SKM-1 treated with dmso at 0.1 percent for 144 hours (cell line): ENCODE measurements around the gene CD163L1.
"Not testable (repeated sequence)": the region's sequence is repeated elsewhere in the genome, so short reads cannot be mapped to it uniquely, and the experiment has no call there.

Source experiments
- DNase-seq: peaks from one replicate; lab custom pipeline; 2025; ENCODE audit not compliant: unreplicated experiment; lab: John Stamatoyannopoulos, UW

Gene CD163L1

DNA sequence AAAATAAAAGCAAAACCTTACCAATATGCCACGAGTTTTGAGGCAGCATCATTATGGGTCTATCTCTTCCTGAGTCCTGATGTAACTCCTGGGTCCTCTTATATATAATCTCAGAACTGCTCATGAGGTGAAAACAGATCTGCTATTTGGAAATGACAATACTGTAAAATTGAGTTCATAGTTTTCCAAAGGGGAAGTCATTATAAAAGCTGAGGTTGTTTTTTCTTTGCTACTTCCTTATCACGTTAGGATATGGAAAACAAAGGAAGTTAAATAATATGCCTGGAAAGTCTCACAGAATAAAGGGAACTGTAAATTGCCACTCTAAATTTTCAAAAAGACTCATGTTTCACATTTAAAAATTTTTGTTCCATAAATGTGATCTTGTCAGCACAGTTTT, at the start of gene CD163L1:
TSS of gene CD163L1 (minus strand) at position 78 of the 400 bp plus-strand sequence. CDS start at position 52, 26 bp downstream.
- peak; percentile 1 for DNase-seq

DNA sequence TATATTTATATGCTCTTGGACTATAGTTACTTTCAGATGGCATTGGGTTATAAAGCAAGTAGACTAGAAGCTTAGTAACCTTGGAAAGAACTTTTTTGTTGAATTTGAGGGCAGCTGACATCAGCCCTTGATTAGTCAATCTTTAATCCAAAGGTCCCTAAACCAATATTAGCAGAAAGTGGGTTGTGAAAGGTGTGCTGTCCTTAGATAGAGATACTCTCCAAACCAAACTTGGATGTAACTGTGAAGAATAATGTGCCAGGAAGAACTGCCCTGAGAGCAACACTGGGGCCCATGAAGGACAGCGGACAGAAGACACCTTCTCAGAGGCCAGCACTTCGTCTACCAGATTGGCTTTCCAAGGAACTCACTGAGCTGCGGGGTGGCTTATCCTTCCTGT, 49.1 kb upstream of the CD163L1 start:
- DNase-seq: no peak

DNA sequence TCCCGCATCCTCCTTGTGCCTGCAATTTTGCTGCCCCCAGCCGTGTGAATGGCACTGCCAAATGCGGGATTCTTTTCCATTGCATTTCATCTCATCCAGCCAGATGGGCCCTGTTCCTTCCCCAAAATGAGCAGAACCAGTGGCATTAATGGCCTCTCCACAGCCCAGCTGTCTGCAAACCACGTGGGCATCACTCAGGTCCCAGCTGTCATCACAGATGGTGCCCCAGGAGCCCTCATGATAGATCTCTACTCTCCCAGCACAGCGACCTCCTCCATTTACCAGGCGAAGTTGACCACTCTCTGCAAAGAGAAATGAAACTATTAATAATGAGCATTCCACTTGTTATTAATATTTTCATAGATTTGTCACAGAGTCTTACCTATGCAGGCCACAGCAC, 42.6 kb upstream of the CD163L1 start:
- no peak for DNase-seq

DNA sequence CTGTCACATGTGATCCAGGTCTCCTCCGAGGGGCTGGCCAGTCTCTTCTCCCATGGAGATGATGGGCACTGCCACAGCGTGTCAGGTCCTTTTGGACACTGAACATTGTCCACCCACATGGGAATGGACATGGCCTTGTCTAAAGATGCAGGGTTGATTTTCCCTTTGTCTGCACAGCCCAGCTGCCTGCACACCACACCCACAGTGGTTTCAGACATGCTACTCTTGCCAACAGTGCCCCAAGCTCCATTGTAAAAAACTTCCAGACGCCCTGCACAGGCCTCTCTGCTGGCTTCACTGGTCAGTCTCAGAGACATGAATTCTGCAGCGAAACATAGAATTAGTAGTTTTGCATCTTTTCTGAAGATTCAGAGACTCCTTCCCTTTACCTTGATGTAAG, 41.1 kb upstream of the CD163L1 start:
- no peak for DNase-seq

DNA sequence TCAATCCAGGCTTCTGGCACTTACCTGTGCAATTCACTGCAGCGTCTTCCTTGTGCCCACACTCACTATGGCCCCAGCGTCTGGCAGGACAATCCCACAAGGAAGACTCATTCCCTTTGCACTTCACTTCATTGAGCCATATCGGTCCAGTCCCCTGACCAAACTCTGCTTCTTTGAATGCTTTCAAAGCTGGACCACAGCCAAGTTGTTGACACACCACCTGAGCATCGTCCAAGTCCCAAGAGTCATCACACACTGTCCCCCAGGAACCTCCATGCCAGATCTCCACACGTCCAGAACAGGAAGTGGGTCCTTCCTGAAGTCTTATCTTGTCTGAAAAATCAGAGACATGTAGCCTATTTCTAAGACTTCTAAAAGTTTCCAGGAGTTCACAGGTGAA, 39.4 kb upstream of the CD163L1 start:
- DNase-seq: no peak

DNA sequence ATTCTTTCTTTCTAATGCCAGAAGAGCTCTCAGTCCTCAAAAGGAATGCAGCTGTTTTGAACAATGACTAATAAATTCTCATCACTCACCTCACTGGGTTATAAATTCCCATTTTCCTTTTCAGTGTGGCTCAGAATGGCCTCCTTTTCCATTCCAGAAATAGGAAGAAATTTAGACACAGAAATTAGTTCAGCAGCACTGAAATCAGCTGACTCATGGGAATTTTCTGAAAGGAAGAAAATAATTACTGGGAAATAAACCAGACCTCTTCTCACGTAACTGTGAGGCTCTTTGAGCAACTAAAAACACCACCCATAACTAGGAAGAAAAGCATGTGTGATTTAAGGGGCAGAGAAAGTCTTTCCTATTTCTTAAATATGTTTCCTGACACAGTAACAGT, 35.8 kb upstream of the CD163L1 start:
- DNase-seq: no peak

DNA sequence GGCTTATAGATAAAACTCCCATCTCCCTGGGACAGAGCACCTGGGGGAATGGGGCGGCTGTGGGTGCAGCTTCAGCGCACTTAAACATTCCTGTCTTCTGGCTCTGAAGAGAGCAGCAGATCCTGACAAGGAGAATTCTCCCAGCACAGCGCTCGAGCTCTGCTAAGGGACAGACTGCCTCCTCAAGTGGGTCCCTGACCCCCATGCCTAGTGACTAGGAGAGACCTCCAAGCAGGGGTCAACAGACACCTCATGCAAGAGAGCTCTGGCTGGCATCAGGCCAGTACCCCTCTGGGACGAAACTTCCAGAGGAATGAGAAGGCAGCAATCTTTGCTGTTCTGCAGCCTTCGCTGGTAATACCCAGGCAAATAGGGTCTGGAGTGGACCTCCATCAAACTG, 28.1 kb upstream of the CD163L1 start:
- no peak for DNase-seq

DNA sequence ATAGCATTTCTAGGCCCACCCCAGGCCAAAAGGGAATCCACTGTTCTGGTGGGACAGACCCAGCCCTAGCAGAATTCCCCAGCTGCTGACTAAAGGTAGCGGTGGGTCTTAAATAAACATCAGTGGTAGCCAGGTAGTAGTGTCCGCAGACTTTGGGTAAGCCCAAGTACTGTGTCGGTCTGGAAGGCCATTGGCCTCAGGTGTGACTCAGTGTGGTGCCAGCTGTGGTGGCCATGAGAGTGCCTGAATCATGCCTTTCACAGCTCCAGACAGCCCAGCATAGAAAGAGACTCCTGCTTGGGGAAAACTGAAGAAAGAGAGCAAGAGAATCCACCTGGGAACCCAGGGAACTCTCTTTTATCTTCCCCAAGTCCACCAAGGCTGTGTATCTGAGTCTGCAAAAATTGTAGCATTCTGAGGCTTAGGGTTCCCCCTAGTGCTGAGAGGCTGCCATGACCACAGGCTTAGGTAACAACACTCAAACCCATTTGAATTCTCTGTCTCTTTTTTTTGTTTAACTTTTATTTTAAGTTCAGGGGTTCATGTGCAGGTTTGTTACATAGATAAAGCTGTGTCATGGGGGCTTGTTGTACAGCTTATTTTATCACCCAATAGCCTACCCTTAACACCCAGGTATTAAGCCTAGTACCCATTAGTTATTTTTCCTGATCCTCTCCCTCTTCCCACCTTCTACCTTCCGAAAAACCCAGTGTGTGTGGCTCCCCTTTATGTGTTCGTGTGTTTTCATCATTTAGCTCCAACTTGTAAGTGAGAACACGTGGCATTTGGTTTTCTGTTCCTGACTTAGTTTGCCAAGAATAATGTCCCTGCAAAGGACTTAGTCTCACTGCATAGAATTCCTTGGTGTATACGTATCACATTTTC, 16.7 kb upstream of the CD163L1 start:
- DNase-seq: peak; percentile 41

DNA sequence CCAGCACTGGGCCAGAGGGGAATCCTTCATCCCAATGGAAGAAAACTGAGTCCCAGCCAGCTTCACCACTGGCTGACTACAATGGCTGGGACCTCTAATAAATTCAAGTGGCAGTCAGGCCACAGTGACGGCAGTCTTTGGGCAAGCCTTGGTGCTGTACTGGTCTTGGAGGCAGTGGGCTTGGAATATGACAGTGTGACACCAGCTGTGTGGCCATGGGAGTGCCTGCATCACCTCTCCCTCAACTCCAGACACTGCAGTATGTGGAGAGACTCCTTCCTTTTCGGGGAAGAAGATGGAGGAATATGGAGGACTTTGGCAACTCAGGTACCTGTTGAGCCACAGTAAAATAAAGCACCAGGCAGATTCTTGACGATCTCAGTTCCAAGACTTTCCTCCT, 16.0 kb upstream of the CD163L1 start:
- no peak for DNase-seq

DNA sequence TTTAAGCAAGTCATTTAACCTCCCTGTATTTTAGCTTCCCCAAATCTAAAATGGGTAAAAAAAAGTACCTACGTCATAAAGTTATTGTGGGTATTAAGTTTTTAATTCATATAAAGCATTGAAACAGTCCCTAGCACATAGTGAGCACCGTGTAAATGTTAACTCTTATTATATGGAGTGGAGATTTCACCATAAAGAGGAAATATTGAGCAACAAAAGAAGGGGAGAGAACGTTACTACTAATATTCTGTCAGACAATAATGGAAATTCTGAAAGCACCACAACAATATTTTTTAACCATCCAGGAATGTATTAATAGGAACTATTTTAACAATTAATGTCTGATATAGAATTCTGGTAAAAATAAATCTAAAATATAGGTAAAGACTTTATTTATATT, 7.8 kb upstream of the CD163L1 start:
- DNase-seq: no peak

DNA sequence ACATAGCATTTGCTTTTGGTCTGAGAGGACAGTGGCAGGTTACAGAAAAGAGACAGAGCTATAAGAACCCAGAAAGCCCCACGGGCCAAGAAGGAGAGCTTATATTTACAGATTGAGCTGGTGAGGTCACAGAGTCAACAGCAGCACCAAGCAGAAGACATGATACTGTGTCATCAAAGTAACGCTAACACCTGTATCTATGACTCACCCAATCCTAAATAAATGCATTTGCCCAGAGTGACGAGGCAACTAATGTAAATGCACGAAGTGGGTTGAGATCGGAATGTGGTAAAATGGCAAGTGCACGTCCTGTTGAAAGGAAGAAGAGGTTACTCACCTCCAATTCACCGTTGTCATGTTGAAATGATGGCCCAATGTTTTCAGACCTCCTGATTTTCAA, 6.7 kb upstream of the CD163L1 start:
- no peak for DNase-seq

DNA sequence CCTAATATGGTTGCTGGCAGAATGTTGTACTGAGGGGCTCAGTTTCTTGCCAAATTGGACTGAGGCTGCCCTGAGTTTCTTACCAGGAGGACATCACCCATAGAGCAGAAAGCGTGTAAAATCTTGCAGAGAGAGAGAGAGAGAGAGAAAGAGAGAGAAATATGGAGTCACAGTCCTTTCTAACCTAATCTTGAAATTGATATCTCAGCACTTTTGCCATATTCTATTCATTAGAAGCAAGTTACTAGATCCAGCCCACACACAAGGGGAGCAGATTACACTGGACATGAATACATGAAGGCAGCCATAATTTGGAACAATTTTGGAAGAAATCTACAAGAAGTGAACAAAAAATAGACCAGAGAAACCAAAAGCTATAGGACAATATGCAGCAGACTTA, 4.1 kb upstream of the CD163L1 start:
- DNase-seq: no peak

DNA sequence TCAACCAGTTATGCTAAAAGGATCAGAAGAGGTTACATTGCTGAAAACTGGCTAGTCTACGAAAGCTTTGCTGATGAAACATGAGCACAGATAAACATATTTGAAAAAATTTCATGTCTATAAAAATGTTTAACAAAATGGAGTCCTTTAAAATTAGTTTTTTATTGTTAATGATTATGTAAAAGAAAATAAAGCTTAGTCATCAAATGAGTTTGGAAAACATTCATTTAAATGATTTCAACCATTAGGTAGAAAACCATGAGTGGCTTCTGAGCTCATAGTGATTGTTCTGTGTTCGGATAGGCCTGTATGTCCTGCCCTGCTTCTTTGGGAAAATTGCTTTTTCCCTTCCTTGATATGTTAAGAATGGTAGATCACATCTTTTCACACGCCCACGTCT, 584 bp upstream of the CD163L1 start:
- no peak for DNase-seq

DNA sequence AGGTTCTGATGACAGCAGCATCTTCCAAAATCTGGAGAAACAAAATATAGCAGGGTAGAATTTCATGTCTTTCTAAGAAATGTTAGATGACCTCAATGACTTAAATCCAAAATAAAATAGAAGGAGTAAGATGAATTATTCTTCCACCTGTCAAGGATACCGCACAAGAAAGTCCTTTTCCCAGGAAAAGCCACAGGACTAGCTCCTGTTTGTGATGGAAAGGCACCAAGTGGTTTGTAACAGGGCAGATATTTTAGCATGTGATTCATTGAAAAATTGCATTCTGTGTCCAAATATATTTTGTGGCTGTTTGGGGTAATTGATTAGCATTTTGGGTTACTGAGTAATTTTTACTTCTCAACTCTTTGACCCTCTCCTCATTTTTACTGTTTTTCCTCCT, 2.7 kb downstream of the CD163L1 start:
- DNase-seq: no peak

DNA sequence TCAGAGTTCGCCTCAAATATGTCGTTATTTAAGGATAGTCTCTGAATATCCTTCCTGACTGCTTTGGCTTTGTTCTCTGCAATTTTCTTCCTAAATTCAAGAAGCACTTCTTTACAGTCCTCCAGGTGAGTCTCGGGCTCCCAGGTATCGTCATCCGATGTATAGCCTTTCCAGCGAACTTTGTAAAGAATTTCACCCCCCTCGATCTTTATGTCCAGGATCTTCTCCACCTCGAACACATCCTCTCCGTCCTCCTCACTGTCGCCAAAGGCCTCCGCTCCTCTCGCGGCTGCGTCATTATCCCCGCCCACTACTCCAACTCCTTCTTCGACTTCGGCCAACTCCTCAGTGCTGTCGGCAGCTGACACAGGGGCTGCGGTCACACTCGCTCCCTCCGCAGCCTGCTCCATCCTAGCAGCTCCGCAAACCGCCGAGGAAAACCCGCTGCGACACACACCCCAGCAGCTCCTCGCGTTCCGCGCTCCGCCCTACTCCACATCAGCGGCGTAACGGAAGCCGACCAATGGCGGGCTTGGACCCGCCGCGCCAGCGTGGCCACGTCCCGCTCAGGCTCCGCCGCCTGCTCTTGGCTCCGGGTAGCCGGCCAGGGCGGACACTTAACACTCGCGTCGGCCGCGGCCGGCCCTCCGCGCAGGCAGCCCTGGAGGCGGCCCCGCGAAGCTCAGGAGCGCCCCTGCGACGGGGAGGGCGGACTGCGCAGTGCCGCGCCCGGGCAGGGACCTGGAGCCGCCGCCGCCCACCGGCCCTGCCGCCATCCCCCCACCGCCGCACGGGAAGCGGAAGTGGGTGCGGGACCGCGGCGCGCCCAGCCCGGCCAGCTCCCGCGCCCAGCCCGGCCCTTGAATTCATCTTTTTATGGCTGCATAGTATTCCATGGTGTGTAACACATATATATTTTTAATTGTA, 4.1 kb downstream of the CD163L1 start:
- no peak for DNase-seq

DNA sequence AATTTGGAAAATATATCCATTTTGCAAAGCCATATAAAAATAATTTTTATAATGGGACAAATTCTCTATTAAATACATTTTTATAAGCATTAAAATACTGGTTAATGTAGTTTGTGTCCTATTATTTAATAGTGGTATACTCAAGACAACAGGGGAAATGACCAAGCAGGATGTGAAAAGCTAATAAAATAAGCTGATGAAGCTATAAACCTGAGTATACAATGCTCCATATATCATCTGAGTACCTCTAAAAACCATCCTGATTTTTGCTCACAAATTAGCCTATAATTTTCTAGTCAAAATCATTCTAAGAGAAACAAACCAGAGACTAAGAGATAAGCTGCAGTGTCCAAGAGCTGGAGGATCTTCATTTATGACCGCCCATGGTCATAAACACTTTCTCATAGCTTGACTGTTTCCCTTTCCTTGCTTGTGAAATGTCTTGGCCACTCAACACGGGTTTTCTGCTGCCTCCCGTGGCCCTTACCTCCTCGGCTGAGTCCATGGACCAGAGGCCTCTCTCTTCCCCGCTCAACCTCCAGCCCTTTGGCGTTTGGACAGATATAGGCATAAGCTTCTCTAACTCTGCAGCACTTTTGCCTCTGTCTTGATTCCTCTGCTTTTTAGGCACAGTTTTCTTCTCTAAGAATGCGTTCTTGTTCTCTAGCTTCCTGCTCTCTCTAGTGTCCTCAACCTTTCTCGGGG, 5.5 kb downstream of the CD163L1 start:
- not testable (repeated sequence) for DNase-seq

DNA sequence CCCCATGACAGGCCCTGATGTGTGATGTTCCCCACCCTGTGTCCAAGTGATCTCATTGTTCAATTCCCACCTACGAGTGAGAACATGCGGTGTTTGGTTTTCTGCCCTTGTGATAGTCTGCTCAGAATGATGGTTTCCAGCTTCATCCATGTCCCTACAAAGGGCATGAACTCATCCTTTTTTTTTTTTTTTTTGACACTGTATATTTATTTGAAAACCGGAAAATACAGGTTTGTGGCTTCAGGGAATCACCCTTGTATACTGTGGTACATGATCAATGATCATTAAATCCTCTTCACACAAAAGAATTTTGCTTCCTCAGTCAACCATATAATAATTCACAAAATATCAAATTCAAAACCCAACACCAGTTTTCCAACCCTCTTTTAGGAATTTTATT, 6.5 kb downstream of the CD163L1 start:
- not testable (repeated sequence) for DNase-seq

DNA sequence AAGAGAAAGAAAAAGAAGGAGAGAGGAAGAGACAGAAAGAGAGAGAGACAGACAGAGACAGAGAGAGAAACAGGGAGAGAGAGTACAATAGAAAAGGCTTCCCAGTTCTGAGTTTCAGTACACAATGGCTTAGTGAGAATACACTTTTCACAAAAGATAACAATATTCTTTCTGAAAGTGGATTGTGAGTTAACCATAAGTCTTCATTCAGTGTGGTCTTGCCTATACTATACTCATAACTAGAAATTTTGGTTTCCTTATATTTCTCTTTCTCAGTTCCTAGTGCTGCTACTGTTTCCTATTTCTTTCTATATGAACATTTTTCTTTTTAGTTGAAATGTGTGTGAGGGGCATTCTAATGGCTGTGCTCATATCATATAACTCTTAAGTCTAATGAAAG, 9.3 kb downstream of the CD163L1 start:
- DNase-seq: no peak

DNA sequence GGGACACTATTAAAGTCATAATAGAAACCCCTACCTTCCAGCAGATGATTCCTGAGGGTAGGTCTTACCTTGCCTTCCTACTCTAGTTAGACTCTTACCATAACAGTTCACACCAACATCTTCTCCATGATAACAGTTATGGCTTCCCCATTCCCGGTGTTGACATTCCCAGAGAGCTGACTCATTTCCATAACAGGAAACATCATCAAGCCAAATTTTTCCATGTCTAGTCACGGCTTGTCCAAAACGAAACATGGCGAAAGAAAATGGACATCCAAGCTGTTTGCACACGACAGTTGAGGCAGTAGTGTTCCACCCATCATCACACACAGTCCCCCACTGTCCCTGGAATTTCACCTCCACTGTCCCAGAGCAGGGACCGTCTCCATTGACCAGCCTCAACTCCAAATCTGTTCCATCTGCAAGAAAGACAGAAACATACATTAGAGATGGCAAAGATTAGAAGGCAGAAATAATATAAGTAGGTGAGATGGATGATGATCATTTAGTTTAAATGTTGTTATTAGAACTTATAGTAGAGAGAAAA, 10.6 kb downstream of the CD163L1 start:
- no peak for DNase-seq

DNA sequence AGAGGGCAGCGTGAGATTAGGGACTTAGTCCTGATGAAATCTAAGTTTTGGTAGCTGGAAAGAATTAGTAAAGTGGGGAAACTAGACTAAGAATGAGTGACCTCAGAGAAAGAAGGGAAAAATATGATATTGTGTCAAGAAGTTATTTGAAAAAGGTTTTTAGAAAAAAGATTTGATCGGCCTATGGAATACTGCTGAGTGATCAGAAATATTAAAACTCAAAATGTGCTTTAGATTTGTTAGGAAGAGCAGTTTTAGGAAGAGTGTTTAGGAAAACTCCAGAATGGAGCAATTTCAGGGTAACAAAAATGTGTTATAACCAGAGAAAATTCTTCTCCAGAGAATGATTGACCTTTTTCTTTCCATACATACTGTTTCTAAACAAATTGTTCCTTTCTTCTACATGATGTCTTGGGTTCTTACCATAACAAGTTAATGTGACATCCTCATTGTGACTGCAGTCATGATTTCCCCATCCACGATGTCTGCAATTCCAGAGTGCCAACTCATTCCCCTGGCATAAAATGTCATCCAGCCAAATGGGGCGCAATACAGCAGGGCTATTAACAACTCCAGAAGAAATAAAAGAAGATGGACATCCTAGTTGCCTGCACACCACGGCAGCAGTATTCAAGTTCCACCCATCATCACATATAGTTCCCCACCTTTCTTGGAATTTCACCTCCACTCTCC, 11.8 kb downstream of the CD163L1 start:
- no peak for DNase-seq
